NB4 (cell line): ENCODE measurements around the gene HGF.

Source experiments
- MYC ChIP-seq: IDR thresholded peaks from 2 replicates; pipeline ENCODE4 v1.6.1; 2011; ENCODE audit warnings: low read depth, low read length
- POLR2A ChIP-seq: IDR thresholded peaks from 2 replicates; pipeline ENCODE4 v1.6.1; 2011; ENCODE audit warnings: mild to moderate bottlenecking; ENCODE audit not compliant: insufficient read length; ENCODE audit errors: extremely low read depth
- TF ChIP-seq, protein P1 (sequence below): IDR thresholded peaks from one replicate; pipeline ENCODE4 v1.5.1; 2012; ENCODE audit warnings: low read depth, low read length

DNA sequence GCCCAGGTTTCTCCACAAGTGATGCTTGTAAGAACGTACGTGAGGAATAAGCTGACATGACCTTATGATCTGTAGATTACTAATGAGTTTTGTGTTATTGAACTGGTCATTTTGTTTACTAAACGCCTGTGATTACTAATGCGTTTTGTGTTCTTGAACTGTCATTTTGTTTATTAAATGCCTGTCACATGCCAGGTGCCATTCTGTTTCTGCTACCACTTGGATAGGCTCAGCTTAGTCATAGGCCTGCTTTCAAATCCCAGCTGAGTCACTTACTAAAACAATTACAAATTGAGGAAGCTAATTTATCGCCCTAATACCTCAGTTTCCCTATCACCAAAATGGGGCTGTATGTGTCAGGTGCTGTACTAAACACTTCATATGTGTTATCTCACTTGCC, 4.7 kb upstream of the HGF start:
- TF ChIP-seq, protein P1, sequence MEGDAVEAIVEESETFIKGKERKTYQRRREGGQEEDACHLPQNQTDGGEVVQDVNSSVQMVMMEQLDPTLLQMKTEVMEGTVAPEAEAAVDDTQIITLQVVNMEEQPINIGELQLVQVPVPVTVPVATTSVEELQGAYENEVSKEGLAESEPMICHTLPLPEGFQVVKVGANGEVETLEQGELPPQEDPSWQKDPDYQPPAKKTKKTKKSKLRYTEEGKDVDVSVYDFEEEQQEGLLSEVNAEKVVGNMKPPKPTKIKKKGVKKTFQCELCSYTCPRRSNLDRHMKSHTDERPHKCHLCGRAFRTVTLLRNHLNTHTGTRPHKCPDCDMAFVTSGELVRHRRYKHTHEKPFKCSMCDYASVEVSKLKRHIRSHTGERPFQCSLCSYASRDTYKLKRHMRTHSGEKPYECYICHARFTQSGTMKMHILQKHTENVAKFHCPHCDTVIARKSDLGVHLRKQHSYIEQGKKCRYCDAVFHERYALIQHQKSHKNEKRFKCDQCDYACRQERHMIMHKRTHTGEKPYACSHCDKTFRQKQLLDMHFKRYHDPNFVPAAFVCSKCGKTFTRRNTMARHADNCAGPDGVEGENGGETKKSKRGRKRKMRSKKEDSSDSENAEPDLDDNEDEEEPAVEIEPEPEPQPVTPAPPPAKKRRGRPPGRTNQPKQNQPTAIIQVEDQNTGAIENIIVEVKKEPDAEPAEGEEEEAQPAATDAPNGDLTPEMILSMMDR, result no peak
- no peak for TF ChIP-seq MYC
- no peak for TF ChIP-seq POLR2A
